Measurements from ENCODE around the gene TMEM222. TPM values are rescaled to one million over a fixed set of nuclear protein-coding genes. Genes with fewer than 3 reads are reported as not detected.

Gene TMEM222
- total RNA-seq, 1 donor: 31.4 TPM

GRCh38 chr1:27351541-27352107 lies 29.7 kb downstream of the TMEM222 start:
- DNase-seq (ENCODE audit: low read depth): no peak
- H3K4me3 ChIP-seq (ENCODE audit: low read depth, low read length): no peak overlapping the region
- TF ChIP-seq, protein P1, sequence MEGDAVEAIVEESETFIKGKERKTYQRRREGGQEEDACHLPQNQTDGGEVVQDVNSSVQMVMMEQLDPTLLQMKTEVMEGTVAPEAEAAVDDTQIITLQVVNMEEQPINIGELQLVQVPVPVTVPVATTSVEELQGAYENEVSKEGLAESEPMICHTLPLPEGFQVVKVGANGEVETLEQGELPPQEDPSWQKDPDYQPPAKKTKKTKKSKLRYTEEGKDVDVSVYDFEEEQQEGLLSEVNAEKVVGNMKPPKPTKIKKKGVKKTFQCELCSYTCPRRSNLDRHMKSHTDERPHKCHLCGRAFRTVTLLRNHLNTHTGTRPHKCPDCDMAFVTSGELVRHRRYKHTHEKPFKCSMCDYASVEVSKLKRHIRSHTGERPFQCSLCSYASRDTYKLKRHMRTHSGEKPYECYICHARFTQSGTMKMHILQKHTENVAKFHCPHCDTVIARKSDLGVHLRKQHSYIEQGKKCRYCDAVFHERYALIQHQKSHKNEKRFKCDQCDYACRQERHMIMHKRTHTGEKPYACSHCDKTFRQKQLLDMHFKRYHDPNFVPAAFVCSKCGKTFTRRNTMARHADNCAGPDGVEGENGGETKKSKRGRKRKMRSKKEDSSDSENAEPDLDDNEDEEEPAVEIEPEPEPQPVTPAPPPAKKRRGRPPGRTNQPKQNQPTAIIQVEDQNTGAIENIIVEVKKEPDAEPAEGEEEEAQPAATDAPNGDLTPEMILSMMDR (IDR thresholded peaks at IDR 0.05; ENCODE audit: insufficient read depth, low read length): no peak

DNA sequence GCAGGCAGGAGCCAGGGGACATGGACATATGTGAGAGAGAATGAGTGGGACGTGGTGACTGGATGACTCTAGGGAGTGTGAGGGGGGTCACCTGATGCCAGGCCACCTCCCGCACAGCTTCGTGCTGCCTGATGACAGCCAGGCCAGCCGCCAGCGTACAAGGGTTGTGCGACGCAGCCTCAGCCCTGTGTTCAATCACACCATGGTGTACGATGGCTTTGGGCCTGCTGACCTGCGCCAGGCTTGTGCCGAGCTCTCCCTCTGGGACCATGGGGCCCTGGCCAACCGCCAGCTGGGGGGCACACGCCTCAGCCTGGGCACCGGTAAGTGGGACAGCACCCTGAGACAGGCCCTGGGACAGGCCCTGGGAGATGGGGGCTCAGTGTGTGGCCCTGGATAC lies 31.2 kb downstream of the TMEM222 start:
- no peak overlapping the region for H3K4me3 ChIP-seq (ENCODE audit: low read depth, low read length)
- TF ChIP-seq, protein P1 (IDR thresholded peaks at IDR 0.05; ENCODE audit: insufficient read depth, low read length): no peak
- no peak for DNase-seq (ENCODE audit: low read depth)

DNA sequence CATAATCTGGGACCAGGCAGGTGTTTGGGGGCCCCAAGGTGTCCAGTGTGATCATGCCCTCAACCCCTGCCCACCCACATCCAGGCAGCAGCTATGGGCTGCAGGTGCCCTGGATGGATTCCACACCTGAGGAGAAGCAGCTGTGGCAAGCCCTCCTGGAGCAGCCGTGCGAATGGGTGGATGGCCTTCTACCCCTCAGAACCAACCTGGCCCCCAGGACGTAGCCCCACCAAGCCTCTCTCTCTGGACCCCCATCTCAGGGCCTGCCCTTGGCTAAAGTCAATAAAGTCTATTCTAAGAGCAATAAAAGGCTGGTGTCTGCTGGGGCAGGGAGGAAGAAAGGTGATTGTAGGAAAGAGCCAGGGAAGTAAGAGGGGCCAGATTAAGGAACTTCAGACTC lies 31.7 kb downstream of the TMEM222 start:
- TF ChIP-seq, protein P1 (IDR thresholded peaks at IDR 0.05; ENCODE audit: insufficient read depth, low read length): no peak
- no peak for DNase-seq (ENCODE audit: low read depth)
- no peak overlapping the region for H3K4me3 ChIP-seq (ENCODE audit: low read depth, low read length)

- no peak overlapping the region for H3K4me3 ChIP-seq (ENCODE audit: low read depth, low read length)
- DNase-seq (ENCODE audit: low read depth): no peak
- TF ChIP-seq, protein P1 (IDR thresholded peaks at IDR 0.05; ENCODE audit: insufficient read depth, low read length): no peak
Observed at GRCh38 chr1:27355683-27356082, 33.7 kb downstream of the TMEM222 start.

DNA sequence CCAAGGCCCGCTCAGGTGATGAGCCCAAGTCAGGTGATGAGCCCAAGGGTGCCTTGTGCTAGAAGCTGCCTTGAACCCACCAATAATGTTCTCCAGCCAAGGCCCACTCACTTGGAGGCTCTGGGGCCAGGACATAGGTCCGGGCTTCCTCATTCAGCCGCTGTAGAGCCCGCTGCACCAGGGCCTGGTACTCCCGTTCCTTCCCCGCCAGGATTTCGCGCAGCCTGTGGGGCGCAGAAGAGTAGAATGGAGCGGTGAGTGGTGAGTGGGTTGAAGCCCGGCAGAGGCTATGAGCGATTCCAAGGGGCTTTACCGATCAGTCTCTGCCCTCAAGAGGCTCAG lies 34.3 kb downstream of the TMEM222 start:
- TF ChIP-seq, protein P1 (IDR thresholded peaks at IDR 0.05; ENCODE audit: insufficient read depth, low read length): no peak
- no peak overlapping the region for H3K4me3 ChIP-seq (ENCODE audit: low read depth, low read length)
- no peak for DNase-seq (ENCODE audit: low read depth)

DNA sequence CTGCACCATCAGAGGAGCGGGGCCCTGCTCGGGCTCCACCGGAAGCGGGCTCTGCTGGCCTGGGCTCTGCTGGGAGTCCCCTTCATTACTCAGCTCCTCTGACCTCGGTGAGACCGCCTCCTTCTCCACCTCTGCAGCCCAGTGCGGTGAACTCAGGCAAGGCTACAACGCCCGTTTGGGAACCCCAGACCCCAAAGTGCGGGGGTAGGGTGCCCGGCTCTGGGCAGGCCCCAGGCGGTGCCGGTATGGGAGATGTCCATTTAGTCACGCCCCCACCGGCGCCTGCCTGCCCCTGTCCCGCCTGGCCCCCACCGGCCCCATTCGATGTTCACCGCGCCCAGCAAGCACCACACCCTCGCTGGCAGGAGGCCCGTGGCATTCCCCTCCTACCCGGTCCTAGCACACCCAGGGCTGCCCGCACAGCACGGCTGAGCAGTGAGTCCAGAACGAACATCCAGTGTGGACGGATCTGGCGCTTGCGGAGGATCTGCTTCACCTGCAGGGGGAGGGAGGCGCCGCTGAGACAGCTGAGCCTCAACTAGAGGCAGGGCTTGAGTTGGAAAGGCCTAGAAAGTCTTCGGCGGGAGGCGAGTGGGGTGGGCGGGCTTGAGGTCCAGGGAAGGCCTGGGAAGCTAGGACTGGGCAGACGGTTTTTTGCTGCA lies 34.8 kb downstream of the TMEM222 start:
- DNase-seq (ENCODE audit: low read depth): no peak
- H3K4me3 ChIP-seq (ENCODE audit: low read depth, low read length): no peak overlapping the region
- TF ChIP-seq, protein P1 (IDR thresholded peaks at IDR 0.05; ENCODE audit: insufficient read depth, low read length): no peak
